Measurements from ENCODE around the gene STX16.
"Not testable (repeated sequence)": the region's sequence is repeated elsewhere in the genome, so short reads cannot be mapped to it uniquely, and the experiment has no call there.

Gene STX16

DNA sequence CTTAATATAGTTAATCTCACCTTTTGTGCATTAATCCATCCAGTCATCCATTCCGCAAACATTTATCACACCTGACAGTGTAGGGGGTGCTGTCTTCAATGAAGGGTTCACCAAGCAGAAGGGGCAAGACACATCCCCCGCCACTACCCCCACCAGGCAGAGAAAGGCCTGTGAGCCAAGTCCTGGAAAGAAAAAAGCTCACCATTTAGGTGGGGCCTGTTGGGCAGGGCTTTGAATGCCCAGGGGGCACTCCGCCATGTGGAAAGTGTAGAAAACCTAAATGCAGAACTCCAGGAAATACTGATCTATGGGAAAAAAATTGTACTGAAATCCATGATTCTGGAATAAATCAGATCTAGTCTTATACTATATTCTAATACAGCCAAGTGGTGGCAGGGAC, 4.8 kb upstream of the STX16 start:
- TF ChIP-seq, protein P1, sequence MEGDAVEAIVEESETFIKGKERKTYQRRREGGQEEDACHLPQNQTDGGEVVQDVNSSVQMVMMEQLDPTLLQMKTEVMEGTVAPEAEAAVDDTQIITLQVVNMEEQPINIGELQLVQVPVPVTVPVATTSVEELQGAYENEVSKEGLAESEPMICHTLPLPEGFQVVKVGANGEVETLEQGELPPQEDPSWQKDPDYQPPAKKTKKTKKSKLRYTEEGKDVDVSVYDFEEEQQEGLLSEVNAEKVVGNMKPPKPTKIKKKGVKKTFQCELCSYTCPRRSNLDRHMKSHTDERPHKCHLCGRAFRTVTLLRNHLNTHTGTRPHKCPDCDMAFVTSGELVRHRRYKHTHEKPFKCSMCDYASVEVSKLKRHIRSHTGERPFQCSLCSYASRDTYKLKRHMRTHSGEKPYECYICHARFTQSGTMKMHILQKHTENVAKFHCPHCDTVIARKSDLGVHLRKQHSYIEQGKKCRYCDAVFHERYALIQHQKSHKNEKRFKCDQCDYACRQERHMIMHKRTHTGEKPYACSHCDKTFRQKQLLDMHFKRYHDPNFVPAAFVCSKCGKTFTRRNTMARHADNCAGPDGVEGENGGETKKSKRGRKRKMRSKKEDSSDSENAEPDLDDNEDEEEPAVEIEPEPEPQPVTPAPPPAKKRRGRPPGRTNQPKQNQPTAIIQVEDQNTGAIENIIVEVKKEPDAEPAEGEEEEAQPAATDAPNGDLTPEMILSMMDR (conservative IDR thresholded peaks at IDR 0.05; ENCODE audit: low read length): no peak
- no peak for DNase-seq (ENCODE audit: low read depth)
- no peak overlapping the region for H3K4me3 ChIP-seq (ENCODE audit: low read length)

DNA sequence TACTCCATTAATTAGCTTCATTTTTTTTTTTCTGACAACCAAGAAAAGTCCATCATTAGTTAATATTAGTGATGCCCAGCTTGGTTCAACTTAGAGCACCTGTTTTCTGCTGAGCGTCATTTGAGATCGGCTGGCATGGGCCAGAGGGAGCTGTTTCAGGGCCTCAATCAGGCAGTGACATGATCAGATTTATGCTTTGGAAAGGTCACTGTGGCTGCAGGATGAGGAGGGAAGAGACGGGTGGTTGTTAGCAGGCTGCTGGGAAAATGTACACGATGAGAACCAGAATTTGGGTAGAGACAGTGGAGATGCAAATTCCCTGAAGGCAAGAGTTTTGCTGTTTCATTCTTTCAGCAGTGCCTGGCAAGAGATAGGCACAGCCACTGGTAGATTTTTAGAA, 4.4 kb upstream of the STX16 start:
- no peak for DNase-seq (ENCODE audit: low read depth)
- TF ChIP-seq, protein P1 (conservative IDR thresholded peaks at IDR 0.05; ENCODE audit: low read length): no peak
- H3K4me3 ChIP-seq (ENCODE audit: low read length): no peak overlapping the region

DNA sequence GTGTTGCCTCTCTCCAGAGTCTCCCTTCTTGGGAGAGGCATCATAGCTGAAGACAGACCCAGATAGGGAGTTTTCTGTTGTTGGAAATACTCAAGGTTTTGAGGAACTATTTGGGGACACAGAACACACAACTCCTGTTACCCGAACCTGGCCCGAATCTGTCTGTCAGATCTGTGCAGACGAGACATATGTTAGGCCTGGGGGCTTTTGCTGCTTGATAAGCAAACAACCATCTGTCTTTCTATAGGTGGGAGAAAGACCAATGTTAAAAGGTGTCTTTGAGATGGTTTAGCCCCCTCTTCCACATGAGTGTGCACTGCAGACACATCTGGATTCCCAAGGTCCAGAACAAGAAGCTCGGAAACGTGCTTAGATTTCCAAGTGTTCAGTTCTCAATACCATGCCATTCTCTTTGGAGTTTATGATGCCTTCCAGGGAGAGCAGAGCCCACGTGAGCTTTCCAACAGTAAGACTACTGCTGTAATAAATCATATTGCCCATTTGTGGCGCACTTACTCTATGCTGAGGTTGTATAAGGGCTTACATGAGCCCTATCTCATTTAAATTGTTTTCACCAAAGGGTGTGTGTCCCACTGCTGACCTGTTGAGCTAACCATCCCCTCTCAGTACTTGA, 3.8 kb upstream of the STX16 start:
- TF ChIP-seq, protein P1 (conservative IDR thresholded peaks at IDR 0.05; ENCODE audit: low read length): no peak
- no peak overlapping the region for H3K4me3 ChIP-seq (ENCODE audit: low read length)
- no peak for DNase-seq (ENCODE audit: low read depth)

DNA sequence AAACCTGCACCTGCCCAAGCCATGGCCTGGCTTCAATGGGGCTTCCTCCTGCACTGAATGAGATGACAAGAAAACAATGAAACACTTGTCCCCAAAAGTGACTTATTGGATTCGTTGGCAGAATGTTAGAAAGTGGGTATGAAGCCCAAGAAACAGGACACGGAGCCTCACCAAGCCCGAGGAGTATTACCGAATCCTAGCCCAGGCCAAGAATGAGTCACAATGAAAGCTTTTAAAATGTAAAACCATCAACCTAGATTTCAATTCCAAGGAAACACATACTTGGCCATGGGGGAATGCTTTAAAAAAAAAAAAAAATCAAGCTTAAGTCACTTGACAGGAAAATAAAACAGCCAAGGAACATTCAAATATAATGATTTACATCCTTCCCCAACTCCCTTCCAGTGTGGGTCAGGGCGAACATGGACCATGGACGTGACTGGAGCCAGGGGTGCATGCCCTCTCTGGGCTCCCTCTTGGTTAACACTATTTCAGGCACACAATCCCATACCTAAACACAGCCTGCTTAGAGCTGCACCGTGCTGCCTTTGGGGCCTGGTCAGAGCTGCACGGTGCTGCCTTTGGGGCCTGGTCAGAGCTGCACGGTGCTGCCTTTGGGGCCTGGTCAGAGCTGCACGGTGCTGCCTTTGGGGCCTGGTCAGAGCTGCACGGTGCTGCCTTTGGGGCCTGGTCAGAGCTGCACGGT, 3.1 kb upstream of the STX16 start:
- DNase-seq (ENCODE audit: low read depth): peak; percentile 81
- TF ChIP-seq, protein P1 (conservative IDR thresholded peaks at IDR 0.05; ENCODE audit: low read length): no peak
- no peak overlapping the region for H3K4me3 ChIP-seq (ENCODE audit: low read length)

DNA sequence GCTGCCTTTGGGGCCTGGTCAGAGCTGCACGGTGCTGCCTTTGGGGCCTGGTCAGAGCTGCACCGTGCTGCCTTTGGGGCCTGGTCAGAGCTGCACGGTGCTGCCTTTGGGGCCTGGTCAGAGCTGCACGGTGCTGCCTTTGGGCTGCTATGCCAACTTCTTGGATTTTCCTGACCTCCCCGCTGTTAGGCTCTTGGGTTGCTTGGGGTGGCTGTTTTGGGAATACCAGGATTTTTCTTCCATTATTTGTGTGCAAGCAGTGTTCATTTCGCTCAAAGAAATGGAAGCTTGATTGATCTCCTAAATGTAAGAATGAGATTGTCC, 2.6 kb upstream of the STX16 start:
- DNase-seq (ENCODE audit: low read depth): not testable (repeated sequence)

DNA sequence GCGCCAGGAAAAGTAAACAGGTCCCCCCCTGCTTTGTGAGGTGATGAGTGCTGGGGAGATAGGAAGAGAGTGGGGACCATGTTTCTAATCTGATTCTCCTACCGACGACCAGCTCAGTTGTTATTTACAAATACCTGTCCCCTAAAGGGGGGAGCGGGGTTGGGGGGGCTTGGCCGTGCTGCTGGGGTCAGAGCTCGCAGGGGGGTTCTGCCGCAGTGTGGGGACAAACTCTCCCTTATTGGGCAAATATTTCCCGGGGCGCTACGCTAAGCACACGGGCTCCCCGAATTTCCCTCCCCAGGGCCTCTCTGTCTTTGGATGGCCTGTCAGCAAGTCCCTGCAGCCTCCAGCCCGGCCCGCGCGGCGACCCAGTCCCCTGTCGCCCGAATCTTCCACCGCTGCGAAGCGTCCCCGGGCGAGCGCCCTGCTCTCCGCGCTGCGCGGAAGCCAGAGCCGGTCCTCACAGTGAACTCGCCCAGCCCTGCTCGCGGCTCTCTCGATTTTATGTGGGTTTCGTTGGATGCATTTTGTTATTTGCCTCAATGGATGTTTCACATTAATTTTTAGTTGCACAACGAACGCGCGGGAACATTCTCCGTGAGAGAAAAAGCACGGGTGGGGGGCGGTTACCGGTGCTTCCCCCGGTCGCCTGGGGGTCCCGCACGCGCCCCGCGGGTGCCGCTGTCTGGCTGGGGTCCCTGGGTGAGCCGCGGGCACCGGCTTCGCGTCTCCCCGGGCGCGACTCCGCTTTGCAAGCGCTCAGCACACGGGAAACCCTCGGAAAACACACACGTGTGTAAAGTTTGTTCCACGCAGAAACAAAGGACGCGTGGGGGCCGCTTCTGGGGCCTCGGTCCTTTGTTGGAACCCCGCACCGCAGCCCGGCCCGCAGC, 1.5 kb upstream of the STX16 start:
- TF ChIP-seq, protein P1 (conservative IDR thresholded peaks at IDR 0.05; ENCODE audit: low read length): no peak
- peak overlapping the region; percentile 41 for H3K4me3 ChIP-seq (ENCODE audit: low read length)
- DNase-seq (ENCODE audit: low read depth): no peak

More for the DNA sequence above, 2.6 kb upstream of the STX16 start:
- not testable (repeated sequence) for H3K4me3 ChIP-seq (ENCODE audit: low read length)

DNA sequence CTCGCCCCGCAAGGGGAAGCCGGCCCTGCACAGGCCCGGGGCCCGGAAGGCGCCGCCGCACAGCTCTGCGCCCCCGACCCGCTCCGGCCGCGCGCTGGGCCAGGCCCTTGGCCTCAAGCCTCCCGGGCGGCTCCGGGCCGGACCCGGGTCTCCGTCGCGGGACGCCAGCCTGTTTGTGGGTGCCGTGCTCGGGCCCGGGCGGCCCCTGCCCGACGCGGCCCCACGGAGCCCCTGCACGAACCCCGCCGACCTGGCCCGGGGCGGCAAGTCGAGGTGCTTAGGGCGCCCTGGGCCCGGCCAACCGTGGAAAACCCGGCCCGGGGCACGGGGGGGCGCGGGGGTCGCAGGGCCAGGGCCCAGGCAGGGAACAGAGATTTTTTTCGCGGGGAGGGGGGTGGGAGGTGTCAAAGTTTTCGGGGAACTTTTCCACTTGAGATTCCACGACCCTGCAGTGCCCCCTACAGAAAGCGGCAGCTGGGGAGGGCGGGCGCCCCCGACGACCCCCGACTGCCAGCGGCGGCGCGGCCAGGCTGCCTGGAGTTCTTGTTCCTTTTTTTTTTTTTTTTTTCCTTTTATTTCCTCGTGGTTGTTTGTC, 805 bp upstream of the STX16 start:
- TF ChIP-seq, protein P1 (conservative IDR thresholded peaks at IDR 0.05; ENCODE audit: low read length): no peak
- peak overlapping the region; percentile 99 for H3K4me3 ChIP-seq (ENCODE audit: low read length)
- no peak for DNase-seq (ENCODE audit: low read depth)
